SK-MEL-5 (cell line): ENCODE results near the gene ARL6IP1. TPM values are rescaled to one million over a fixed set of nuclear protein-coding genes. Genes with fewer than 3 reads are reported as not detected.
"Not testable (repeated sequence)": the region's sequence is repeated elsewhere in the genome, so short reads cannot be mapped to it uniquely, and the experiment has no call there.

Experiments used
- DNase-seq: peaks from one replicate; pipeline ENCODE4 v3.0.0-alpha.2; 2016; ENCODE audit warnings: low read depth, low spot score
- in situ Hi-C: cut with HindIII; loops from 2 replicates; pipeline ENCODE4 v1.10.0; 2016; ENCODE audit warnings: low sequenced_read_pairs, high pct_unique_total_duplicates, low pct_unique_long_range_greater_than_20kb
- total RNA-seq: library from RNA; depleted of rRNA; stranded (reverse); fragments of >200 nt; shearing (Covaris generic); gene quantifications from 2 replicates; pipeline ENCODE4 v1.2.3, GENCODE V29; 2014; rRNA removed

Gene ARL6IP1
- total RNA-seq, 1 experiment from 2014 or later, result 152 TPM

DNA sequence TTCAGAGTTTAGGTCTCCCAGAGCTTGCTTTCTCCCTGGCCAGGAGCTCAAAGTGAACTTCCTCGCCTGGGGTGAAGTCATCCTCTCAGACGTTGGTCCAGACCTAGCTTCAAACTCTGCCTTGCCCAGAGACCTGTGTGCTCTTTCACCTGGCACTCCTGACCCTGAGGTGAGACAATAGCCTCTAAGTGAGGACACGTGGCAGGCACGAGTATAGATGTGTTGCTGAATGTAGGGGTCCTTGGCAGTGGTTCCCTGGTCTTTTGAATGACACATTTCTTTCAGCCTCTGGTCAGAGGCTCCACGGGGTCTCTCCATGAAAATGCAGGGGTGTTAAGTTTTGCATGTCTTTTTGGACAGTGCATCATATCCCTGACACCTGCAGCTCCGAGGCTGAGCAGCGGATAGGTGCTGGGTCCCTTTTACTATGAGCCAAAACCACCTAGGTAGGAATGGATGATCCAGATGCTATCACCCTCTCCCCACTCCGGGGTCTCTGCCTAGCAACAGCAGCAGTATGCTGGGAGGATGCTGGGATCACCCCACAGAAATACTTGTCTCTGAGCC, 20.8 kb downstream of the ARL6IP1 start:
- DNase-seq, in situ Hi-C loops: not testable (repeated sequence)

GRCh38 chr16:18777664-18778063, 23.7 kb downstream of the ARL6IP1 start:
- DNase-seq, in situ Hi-C loops: not testable (repeated sequence)

- in situ Hi-C loops, result not testable (repeated sequence)
Observed at GRCh38 chr16:18776334-18776733, 25.0 kb downstream of the ARL6IP1 start.

DNA sequence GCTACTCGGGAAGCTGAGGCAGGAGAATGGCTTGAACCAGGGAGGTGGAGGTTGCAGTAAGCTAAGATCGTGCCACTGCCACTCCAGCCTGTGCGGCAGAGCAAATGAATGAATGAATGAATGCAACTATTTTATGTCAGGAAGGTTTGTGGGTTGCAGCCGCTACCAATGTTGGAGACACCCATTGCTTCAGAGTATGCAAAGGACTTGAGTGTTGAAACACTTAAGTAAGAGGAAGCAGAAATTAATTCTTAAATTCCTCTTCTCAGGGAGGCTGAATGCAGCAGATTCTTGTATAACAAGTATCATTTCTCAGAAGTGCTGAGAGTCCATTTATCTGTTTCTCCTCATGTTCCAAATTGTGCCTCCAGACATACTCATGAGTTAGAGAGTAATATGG, 26.7 kb downstream of the ARL6IP1 start:
- in situ Hi-C loops, DNase-seq: not testable (repeated sequence)

More at GRCh38 chr16:18776334-18776733, 25.0 kb downstream of the ARL6IP1 start:
- not testable (repeated sequence) for DNase-seq

DNA sequence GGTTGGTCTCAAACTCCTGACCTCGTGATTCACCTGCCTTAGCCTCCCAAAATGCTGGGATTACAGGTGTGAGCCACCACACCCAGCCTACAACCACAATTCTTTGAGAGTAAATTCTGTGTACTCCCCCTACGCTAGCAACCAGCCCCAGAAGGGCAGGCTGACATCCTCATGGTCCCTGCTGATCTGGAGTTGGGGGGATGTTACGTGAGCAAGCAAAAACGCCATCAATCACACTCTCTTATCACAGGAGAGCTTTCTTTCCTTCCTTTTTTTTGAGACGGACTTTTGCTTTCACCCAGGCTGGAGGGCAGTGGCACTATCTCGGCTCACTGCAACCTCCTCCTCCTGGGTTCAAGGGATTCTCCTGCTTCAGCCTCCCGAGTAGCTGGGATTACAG, 29.2 kb downstream of the ARL6IP1 start:
- in situ Hi-C loops, DNase-seq: not testable (repeated sequence)

DNA sequence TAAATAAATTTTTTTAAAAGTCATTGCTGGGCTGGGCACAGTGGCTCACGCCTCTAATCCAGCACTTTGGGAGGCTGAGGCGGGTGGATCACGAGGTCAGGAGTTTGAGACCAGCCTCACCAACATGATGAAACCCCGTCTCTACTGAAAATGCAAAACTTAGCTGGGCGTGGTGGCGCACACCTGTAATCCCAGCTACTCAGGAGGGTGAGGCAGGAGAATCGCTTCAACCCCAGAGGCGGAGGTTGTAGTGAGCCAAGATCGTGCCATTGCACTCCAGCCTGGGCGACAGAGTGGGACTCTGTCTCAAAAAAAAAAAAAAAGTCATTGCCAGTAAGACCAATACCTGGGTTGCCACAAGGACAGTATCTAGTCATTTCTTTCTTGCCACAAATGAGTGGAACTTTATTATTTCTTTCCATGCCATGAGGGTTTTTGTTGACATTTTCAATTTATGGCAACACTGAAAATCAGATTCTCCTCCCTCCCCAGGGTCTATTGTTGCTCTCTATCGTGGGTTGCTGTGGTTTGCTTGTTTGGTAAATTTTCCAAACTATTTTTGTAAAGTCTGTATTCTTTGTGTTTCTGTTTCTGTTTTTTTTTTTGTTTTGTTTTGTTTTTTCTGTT, 30.9 kb downstream of the ARL6IP1 start:
- DNase-seq, in situ Hi-C loops: not testable (repeated sequence)

DNA sequence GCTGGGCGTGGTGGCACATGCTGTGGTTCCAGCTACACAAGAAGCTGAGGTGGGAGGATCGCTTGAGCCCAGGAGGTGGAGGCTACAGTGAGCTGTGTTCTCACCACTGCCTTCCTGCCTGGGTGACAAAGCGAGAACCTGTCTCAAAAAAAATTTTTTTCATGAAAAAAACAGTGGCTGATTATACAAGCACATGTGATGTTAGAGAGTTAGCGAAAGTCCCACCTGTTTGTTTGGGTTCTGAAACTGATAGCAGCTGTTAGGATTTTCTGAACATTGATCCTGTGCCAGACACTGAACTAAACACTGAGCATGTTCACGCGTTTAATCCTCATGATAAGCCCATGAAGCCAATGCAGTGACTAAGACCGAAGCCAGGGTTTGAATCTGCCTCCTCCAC, 34.1 kb downstream of the ARL6IP1 start:
- in situ Hi-C loops, DNase-seq: not testable (repeated sequence)

DNA sequence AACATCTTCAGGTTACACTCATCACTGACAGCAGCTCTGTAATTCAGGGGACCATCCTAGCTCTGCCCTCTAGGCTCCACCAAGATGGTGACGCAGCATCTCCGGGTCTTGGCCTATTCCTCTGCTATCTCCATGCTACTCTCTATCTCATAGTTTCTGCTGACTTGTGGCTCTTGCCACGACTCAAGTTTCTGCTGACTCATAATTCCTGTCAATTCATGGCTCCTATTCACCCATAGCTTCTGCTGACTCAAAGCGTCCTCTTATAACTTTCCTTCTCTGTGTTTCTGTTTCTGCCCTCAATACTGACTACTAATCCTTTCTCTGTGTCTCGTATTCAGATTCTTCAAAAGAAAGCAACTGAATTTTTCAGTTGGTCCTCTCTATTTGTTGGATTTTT, 38.6 kb downstream of the ARL6IP1 start:
- DNase-seq, in situ Hi-C loops: not testable (repeated sequence)

DNA sequence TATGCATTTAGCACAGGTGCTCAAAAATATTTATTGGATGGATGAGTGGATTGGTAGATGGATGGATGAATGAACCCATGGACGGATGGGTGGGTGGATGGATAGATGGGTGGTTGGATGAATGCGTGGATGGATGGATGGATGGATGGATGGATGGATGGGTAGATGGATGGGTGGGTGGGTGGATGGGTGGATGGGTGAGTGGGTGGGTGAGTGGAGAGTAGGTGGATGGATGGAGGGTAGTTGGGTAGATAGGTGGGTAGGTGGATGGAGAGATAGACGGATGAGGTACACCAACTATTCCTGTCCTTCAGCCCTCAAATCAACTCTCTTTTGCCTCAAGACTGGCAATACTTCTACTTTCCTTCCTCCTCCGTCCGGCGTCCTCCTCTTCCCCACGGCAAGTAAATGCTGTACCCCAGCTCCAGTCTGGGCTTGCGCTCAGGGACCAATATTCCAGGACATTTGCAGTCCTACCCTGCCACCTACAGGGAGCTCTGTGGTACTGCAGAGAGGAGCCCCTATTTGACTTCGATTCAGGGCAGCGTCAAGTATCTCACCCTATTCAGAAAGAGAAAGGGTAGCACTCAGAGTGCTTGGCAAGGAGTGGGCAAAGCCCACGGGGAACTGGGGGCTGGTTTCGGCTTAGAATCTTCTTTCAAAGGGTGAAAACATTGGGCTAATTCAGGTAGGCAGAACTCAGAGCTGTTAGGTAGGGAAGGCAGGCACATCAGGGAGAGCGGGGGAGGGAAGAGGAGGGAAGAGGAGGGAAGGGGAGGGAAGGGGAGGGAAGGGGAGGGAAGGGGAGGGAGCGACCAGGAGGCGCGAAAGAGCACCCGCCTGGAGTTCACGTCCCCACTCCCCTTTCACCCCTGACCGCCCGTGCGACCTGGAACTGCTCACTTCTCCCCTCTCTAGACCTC, 41.5 kb downstream of the ARL6IP1 start:
- DNase-seq, in situ Hi-C loops: not testable (repeated sequence)

DNA sequence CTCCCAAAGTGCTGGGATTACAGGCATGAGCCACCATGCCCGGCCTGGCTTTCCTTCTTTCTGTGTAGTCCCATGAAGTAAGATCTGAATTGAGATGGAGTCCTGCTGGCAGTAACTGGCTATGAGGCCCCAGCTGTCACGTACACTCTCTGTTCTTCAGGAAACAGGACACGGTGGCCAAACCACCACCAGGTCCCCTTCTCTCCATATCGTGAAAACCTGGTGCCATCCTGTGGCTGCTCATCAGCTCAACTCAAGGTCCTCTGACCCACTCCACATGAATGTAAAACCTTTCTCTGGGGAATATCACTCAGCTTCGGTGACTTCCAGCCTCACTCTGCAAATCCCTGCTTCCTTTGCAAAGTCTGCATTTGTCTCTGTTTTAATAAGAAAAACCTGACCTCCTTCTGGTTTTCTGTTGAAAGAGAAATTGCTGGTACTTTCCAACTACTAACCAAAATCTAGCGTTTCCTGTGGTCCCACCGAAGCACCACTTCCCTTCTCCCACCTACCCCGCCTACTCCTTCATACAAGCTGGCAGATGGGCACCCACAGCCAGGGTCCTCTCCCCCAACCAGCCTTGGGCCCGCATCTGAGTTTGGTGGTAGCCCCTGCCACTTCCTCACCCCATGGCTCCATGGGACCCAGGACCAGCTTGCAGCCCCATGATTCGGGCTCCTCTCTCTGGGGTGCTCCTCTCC, 43.2 kb downstream of the ARL6IP1 start:
- in situ Hi-C loops, DNase-seq: not testable (repeated sequence)

DNA sequence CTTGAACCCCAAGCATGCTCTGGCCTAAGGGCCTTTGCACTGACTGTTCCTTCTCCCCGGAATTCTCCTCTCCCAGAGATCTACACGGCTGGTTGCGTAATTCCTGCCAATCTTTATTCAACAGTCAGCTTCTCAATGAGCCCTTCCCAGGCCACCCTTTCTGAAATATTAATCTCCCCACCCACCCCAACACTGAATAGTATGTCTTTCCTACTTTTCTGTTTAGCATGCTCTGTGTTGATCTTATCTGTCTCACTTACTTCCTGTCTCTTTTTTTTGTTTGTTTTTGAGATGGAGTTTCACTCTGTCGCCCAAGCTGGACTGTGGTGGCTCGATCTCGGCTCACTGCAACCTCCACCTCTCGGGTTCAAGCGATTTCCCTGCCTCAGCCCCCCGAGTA, 44.7 kb downstream of the ARL6IP1 start:
- in situ Hi-C loops, DNase-seq: not testable (repeated sequence)

DNA sequence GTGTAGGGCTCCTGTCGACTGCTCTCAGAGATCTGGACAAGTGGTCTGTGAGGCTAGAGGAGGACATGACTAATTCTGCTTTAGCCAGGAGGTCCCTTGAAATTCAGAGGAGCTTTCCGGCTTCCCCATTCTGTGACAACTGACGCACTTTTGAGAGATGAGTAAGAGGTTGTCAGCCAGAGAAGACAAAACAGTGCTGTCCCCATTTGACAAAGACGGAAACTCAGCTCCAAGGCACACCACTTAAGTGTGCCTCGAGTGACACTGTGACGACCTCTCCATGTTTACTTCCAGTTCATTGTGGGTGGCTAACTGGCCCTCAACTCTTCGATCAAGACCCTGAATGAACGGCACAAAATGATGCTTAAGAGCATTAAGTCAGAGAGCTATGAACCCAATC, 58.5 kb downstream of the ARL6IP1 start:
- in situ Hi-C loops, DNase-seq: not testable (repeated sequence)

Other genes with a start within 250 kb of the ARL6IP1 start
- gene NOMO2, start 239.5 kb downstream of the ARL6IP1 start, total RNA-seq, result 101 and 110 TPM in 2 replicates
- 2,031 and 2,396 TPM in 2 replicates for gene RPS15A, start 11.2 kb downstream of the ARL6IP1 start, total RNA-seq
- gene SMG1, start 124.9 kb upstream of the ARL6IP1 start, total RNA-seq, result 21.8 and 22.3 TPM in 2 replicates
- 1.0 and 1.5 TPM in 2 replicates for gene TMC7, start 182.4 kb upstream of the ARL6IP1 start, total RNA-seq